Activated T-helper 1 cell treated with anti-CD3 and anti-CD28 coated beads, Interleukin-2, amount 50 U/mL, for 16 hours (primary cell): Measurements from ENCODE around the gene CIAO2B.
"Not testable (repeated sequence)": the region's sequence is repeated elsewhere in the genome, so short reads cannot be mapped to it uniquely, and the experiment has no call there.

Experiments
- DNase-seq, 2 donors: peaks; one replicate each; pipeline ENCODE4 v3.0.0-alpha.2; 2020; ENCODE audit warnings: low read depth in 1 of 2, low spot score in 1 of 2

The CIAO2B gene

GRCh38 chr16:66956154-66956457, 21.9 kb upstream of the CIAO2B start:
- DNase-seq, result not testable (repeated sequence)

DNA sequence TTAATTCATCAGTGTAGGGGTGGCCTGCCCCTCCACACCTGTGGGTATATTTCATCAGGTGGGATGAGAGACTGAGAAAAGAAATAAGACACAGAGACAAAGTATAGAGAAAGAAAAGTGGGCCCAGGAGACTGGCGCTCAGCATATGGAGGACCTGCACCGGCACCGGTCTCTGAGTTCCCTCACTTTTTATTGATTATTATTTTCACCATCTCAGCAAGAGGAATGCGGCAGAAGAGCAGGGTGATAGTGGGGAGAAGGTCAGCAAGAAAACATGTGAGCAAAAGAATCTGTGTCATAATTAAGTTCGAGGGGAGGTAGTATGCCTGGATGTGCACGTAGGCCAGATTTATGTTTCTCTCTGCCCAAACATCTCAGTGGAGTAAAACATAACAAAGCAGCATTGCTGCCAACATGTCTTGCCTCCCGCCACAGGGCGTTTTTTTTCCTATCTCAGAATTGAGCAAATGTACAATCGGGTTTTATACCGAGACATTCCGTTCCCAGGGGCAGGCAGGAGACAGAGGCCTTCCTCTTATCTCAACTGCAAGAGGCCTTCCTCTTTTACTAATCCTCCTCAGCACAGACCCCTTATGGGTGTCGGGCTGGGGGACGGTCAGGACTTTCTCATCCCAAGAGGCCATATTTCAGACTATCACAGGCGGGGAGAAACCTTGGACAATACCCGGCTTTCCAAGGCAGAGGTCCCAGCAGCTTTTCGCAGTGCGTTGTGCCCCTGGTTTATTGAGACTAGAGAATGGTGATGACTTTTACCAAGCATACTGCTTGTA, 21.4 kb upstream of the CIAO2B start:
- DNase-seq, result not testable (repeated sequence)

DNA sequence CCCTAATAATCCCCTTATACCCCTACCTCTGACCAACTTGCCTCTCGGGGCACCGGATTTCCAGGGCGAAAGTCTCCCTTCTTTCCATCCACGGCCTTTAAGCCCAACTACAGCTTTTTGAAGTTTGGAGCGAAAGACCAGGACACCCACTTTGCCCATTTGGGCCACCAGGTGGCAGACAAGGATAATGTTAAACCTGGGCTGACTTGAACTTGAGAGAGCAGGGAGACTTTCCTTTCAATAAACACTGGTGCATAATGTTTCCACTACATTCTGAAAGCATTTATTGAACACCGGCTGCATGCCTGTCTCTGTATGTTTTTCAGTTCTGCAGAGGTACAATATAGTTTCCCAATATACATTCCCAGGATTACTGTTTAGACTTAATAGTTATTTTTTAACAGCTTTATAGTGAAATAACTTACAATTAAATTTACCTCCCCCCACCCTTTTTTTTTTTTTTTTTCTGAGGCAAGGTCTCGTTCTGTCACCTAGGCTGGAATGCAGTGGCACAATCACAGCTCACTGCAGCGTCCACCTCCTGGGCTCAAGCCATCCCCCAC, 20.0 kb upstream of the CIAO2B start:
- DNase-seq, result peak; percentile 43 to 51

- no peak for DNase-seq
These were observed 19.4 kb upstream of the CIAO2B start for GRCh38 chr16:66953462-66954096.

- no peak for DNase-seq
These were observed 18.4 kb upstream of the CIAO2B start for GRCh38 chr16:66952430-66953110.

GRCh38 chr16:66950971-66951790, 17.0 kb upstream of the CIAO2B start:
- DNase-seq, result no peak

GRCh38 chr16:66950437-66950836, 16.2 kb upstream of the CIAO2B start:
- no peak for DNase-seq

- no peak for DNase-seq
These were observed 15.3 kb upstream of the CIAO2B start for GRCh38 chr16:66949472-66949871.

DNA sequence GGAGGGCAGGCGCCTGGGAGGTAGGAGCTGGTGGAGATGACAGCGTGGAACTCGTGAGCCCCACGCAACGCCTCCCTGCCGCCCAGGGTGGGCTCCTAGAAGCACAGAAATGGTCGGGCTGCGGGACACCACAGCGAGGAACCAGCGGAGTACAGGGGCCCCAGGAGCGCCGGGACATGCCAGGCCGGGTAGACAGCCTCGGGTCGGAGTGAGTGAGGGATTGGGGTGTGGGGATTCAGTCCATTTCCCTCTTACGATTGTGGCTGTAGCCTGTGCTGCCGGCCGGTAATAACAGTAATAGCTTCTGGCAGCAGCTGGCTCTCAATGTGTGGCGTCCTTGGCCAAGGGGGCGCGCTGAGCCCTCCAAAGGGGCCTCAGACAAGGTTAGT, 14.6 kb upstream of the CIAO2B start:
- DNase-seq, result no peak

DNA sequence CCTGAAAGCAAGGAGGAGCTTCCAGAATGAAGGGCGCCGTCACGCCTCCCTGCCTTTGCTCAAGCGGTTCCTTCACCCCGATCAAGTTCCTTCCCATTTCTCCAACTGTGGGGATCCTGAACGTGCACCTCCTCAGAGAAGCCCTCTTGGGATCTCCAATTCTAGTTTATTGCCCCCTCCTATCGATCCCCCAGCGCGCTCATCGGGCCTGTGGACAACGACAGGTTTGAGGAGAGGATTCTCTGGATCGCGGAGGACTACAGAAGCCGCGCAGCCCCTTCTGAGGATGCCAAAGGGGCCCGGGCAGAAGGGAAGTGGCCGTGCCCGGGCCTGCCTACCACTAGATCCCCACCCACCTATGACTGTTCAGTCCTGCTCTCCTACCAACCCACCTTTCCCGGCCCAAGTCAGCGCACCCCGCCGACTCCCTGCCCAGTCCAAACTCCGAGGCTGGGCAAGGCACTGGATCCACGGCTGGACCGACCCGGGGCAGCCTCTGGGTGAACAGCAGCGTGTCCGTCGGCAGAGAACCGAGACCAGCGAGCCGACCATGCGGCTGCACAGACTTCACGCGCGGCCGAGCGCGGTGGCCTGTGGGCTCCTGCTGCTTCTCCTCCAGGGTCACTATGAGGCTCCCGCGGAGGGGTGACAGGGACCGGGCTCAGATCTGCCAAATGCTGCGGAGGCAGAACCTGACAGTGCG, 14.1 kb upstream of the CIAO2B start:
- no peak for DNase-seq

DNA sequence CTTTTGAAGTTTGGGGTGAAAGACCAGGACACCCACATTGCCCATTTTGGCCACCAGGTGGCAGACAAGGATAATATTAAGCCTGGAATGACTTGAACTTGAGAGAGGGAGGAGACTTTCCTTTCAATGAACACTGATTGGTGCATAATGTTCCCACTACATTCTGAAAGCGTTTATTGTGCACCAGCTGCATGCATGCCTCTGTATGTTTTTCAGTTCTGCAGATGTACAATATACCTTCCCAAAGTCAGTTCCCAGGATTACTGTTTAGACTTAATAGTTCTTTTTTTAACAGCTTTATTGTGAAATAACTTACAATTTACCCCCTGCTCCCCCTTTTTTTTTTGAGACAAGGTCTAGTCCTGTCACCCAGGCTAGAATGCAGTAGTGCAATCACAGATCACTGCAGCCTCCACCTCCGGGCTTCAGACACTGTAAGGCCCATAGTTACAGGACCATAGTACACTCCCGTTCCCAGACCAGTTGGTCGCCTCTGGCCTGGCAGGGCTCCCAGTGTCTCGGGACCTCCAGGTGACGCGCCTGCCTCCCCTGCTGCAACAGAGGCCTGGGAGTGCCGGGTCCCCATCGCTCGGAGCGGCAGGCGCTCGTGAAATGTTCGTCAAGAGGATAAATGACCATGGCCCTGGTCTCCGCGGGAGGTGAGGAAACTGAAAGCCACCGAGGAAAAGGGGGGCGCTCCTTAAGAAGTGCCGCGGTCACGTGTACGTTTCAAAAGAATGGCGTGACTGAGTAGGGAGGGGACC, 13.3 kb upstream of the CIAO2B start:
- peak; percentile 65 to 68 for DNase-seq

GRCh38 chr16:66946974-66947301, 12.7 kb upstream of the CIAO2B start:
- DNase-seq, result no peak

- DNase-seq, result no peak
These were observed 12.3 kb upstream of the CIAO2B start for GRCh38 chr16:66946541-66946940.

- DNase-seq, result no peak
These were observed 11.7 kb upstream of the CIAO2B start for GRCh38 chr16:66945939-66946338.

GRCh38 chr16:66944971-66945370, 10.8 kb upstream of the CIAO2B start:
- DNase-seq, result not testable (repeated sequence)

DNA sequence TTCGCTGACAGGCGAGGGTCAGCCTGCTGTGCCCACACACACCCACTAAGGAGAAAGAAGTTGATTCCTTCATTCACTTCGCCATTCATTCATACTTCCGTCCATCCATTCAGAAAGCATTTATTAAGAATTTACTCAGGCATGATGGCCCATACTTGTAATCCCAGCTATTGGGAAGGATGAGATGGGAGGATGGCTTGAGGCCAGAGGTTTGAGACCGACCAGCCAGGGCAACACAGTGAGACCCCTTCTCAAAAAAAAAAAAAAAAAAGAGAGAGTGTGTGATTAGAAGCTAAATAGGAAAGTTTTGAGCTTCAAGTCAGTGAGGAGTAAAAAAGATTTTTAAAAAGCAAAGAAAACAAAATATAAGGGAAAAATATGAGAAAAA, 9.8 kb upstream of the CIAO2B start:
- DNase-seq, result no peak

DNA sequence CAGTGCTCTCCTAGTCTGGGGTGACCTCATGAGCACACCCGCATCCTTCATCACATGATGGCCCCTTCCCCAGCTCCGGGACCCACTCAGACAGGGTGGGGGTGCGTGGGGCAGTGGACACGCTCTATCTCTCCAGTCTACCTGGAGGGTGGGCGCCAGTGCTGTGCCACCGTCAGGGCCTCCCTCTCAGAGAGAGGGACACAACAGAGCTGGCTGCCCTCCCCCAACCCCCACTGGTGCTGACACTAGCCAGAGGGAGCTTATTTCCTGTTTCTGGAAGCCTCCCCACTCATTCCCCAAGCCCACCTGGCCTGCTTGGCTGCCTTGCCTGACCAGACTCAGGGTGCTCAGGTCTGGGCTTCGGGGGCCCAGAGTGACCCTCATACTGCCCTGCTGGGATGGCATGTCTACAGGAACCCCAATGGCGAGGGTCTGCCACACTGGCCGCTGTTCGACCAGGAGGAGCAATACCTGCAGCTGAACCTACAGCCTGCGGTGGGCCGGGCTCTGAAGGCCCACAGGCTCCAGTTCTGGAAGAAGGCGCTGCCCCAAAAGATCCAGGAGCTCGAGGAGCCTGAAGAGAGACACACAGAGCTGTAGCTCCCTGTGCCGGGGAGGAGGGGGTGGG, 9.3 kb upstream of the CIAO2B start:
- no peak for DNase-seq

- no peak for DNase-seq
These were observed 8.8 kb upstream of the CIAO2B start for GRCh38 chr16:66942981-66943380.

GRCh38 chr16:66940236-66940635, 6.0 kb upstream of the CIAO2B start:
- no peak for DNase-seq

DNA sequence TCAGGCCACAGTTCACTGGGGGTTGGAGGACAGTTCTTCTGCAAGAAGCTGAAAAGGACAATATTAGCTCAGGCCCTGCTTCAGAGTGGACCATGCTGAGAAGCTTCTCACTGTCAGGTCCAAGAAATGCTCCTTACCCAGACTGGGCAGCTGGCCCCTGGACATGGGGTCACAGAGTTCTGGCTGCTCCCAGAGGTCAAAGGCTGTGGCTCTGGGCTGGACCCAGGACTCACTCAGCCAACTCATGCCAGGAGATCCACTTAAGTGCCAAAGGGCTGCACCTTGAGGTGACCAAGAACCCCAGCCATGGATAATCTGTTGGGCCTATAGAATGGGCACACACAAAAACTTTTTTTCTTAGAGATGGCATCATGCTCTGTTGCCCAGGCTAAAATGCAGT, 5.2 kb upstream of the CIAO2B start:
- DNase-seq, result no peak
